ENCODE results near the gene MAGEF1.

The MAGEF1 gene

GRCh38 chr3:184749168-184749744 lies 37.4 kb upstream of the MAGEF1 start:
- no peak for TF ChIP-seq ZNF274 (IDR thresholded peaks at IDR 0.05; ENCODE audit: low read depth, low read length)
- H3K4me3 ChIP-seq (ENCODE audit: low read length), result no peak overlapping the region

DNA sequence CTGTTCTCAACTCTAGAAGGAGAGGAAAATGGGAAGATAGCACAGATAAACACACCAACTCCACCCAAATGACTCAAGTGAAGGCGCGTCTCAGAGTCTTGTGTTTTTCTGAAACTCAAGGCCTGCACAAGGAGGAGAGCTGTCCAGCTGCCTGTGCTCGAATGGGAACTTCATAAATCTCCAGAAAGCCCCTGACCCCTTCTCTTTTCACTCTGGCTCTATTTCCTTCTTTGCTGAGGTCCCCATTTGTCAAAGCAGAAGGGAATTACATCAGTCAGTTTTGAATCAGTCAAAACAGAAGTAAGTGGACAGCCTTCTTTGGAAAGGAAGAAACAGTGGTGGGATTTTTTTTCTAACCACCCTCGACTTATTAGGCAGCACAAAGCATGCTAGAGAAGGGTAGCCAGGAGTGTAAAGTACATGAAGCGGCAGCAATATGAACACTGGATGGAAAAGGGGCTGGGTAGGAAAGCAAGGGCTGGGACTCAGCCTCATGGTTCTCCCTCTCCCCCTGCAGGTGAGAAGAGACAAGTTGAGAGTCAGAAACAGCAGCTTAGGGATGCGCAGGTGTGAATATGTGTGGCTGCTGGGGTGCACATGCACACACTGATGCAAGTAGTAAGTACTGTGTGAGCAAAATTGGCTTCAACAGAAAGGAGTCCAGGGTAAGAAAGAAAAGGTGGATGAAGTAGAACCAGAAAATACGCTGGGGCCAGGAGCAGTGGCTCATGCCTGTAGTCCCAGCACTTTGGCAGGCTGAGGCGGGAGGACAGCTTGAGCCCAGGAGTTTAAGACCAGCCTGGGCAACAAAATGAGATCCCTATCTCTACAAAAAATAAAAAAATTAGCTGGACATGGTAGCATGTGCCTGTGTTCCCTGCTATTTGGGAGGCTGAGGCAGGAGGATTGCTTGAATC lies 36.6 kb upstream of the MAGEF1 start:
- TF ChIP-seq ZNF274 (IDR thresholded peaks at IDR 0.05; ENCODE audit: low read depth, low read length), result no peak
- H3K4me3 ChIP-seq (ENCODE audit: low read length), result no peak overlapping the region

DNA sequence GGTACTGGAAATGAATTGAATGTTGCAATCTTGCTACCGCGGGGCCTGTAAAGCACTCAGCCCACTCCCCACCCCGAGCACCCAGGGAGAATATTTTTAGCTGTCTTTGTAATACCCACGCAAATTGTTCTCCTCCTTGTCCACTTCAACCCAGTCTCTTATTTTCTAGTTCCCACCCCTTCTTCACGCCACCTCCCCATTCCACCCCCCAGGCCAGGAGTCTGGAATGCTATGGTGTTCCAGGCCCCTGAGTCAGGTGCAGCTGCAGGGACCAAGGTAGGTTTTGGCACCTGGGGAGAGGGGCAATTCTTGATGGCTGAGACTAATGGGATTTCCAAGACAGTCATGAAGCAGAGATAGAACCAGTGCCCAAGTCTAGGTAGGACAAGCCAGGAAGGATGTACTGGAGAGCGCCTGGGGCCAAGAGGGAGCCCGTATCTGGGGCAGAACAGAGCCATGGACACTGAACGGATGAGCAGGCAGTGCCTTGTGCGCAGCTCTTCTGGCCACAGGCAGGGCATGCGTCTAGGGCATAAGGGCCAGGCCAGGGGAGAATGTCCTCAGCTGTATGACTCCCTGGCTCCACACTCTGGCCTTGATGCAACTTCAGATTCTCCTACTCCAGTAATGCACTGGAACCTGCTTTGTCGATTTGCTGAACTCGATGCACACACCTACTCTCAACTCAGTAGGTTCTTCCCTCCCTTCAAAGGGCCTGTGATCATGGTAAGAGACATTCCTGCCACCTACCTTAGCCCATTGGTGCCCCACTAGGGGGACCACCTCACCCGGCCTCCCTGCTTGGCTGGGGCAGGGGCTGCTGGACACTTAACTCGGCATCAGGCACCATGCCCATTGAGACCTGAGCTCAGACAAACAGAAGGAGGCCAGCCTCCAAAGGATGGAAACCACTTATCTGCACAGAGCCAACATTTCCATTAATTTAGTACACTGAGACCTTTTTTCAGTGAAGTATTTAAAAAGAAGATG lies 34.6 kb upstream of the MAGEF1 start:
- no peak for TF ChIP-seq ZNF274 (IDR thresholded peaks at IDR 0.05; ENCODE audit: low read depth, low read length)

DNA sequence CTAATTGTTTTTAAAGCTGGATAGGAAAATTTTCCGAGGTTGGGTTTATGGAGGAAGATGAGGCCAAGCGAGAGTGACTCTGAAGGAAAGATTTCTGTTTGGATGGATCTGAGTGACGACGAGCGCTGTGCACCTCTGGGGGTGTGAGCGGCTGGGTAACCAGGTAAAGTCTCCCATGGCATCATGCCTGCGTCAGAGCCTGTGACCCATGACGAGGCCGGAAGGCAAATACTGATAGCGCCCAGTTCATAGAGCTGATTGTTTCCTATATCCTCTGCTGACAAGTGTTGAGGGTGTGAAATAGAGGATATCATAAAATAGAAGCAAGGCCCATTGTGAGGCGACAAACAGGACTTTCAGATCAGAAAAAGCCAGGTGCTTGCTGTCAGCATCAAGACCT lies 33.7 kb upstream of the MAGEF1 start:
- TF ChIP-seq ZNF274 (IDR thresholded peaks at IDR 0.05; ENCODE audit: low read depth, low read length), result no peak
- no peak overlapping the region for H3K4me3 ChIP-seq (ENCODE audit: low read length)

More for the DNA sequence above, 34.6 kb upstream of the MAGEF1 start:
- no peak overlapping the region for H3K4me3 ChIP-seq (ENCODE audit: low read length)

GRCh38 chr3:184743248-184743647 lies 31.4 kb upstream of the MAGEF1 start:
- no peak for TF ChIP-seq ZNF274 (IDR thresholded peaks at IDR 0.05; ENCODE audit: low read depth, low read length)

DNA sequence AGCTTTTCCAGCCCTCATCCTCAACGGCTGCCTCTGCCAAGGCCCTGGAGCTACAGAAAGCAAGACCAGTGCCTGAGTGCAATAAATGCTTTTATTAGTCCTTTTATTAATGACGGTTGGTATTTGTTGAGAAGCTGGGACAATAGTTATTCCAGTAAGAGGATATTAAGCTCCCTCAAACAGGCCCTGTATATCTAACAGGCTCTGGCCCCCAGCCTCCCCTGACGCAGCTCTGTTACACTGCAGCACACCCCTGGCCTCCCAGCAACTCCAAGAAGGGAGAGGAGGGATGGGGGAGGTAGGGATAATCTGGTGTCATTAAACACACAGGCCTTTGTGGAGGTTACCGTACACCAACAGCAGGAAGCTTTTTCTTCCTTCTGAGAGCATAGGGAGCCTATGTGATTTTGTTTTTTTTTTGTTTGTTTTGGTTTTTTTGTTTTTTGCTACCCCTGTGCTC lies 30.8 kb upstream of the MAGEF1 start:
- no peak for TF ChIP-seq ZNF274 (IDR thresholded peaks at IDR 0.05; ENCODE audit: low read depth, low read length)
- H3K4me3 ChIP-seq (ENCODE audit: low read length), result no peak overlapping the region

More at GRCh38 chr3:184743248-184743647, 31.4 kb upstream of the MAGEF1 start:
- no peak overlapping the region for H3K4me3 ChIP-seq (ENCODE audit: low read length)

DNA sequence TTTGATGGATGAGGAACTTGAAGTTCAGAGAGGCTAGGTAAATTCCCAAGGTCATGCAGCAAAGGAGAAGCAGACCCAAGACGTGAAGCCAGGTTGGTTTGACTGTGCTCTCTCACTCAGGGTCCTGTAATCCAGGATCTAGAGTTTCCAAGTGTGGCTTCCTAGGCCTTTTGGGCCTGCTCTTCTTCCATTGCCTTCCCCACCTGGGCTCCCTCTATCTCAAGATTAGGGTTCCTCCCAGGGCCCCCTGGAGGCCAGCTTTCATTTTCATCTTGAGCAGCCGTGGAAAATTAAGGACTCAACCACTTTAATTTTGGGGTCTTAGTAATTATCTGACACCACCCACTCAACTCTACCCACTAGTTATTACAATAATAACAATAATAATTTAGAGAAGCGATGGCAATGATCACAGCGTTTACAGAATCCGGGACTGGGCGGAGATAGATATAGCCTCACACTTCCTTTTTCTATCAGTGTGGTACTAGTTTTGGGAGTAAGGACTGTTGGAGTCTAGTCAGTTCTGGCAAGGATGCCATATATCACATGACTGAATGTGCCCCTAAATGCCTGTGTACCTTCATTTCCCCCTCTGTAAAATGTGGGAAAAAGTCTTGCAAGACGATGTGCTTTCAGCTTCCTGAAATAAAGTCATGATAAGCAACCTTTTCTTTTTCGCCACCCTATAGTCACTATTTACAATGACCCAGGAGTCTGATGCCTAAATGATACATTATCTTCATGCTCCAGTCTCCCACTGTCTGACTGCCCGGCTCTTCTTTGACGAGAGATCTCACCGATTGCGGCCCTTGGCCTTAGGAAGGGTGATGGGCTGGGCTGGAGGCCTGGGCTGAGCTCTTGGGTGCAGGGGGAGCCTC lies 30.2 kb upstream of the MAGEF1 start:
- TF ChIP-seq ZNF274 (IDR thresholded peaks at IDR 0.05; ENCODE audit: low read depth, low read length), result no peak
- H3K4me3 ChIP-seq (ENCODE audit: low read length), result no peak overlapping the region

GRCh38 chr3:184741259-184741556 lies 29.3 kb upstream of the MAGEF1 start:
- no peak overlapping the region for H3K4me3 ChIP-seq (ENCODE audit: low read length)
- TF ChIP-seq ZNF274 (IDR thresholded peaks at IDR 0.05; ENCODE audit: low read depth, low read length), result no peak

- no peak for TF ChIP-seq ZNF274 (IDR thresholded peaks at IDR 0.05; ENCODE audit: low read depth, low read length)
- H3K4me3 ChIP-seq (ENCODE audit: low read length), result no peak overlapping the region
Observed at GRCh38 chr3:184740509-184741258, 28.8 kb upstream of the MAGEF1 start.

- TF ChIP-seq ZNF274 (IDR thresholded peaks at IDR 0.05; ENCODE audit: low read depth, low read length), result no peak
- H3K4me3 ChIP-seq (ENCODE audit: low read length), result no peak overlapping the region
Observed at GRCh38 chr3:184739594-184740505, 28.0 kb upstream of the MAGEF1 start.

- TF ChIP-seq ZNF274 (IDR thresholded peaks at IDR 0.05; ENCODE audit: low read depth, low read length), result no peak
- no peak overlapping the region for H3K4me3 ChIP-seq (ENCODE audit: low read length)
Observed at GRCh38 chr3:184738982-184739381, 27.1 kb upstream of the MAGEF1 start.

GRCh38 chr3:184738506-184738890 lies 26.6 kb upstream of the MAGEF1 start:
- TF ChIP-seq ZNF274 (IDR thresholded peaks at IDR 0.05; ENCODE audit: low read depth, low read length), result no peak
- H3K4me3 ChIP-seq (ENCODE audit: low read length), result no peak overlapping the region
